Mesodermal cell (in vitro differentiated cells): ENCODE data around the gene MMP12. TPM values are rescaled to one million over a fixed set of nuclear protein-coding genes. Genes with fewer than 3 reads are reported as not detected.
A peak's percentile ranks its signal among the peaks of the same experiment; 100 is the strongest.
"Not testable (repeated sequence)": the region's sequence is repeated elsewhere in the genome, so short reads cannot be mapped to it uniquely, and the experiment has no call there.

ENCODE experiments used
- H3K27ac ChIP-seq: 2 replicates; pipeline ENCODE4 v1.7.0; 2013; ENCODE audit warnings: mild to moderate bottlenecking, low read depth, low read length, moderate library complexity; ENCODE audit not compliant: severe bottlenecking
- H3K36me3 ChIP-seq: 2 replicates; pipeline ENCODE4 v1.7.1; 2013; ENCODE audit warnings: mild to moderate bottlenecking, low read length, moderate library complexity; ENCODE audit not compliant: control insufficient read depth, insufficient read depth
- H3K4me1 ChIP-seq: one replicate; pipeline ENCODE4 v1.7.1; 2013; ENCODE audit warnings: mild to moderate bottlenecking, low read length; ENCODE audit not compliant: insufficient read depth, control insufficient read depth, poor library complexity, severe bottlenecking
- H3K4me3 ChIP-seq: 2 replicates; pipeline ENCODE4 v1.7.0; 2013; ENCODE audit warnings: low read length, control low read depth, mild to moderate bottlenecking; ENCODE audit not compliant: insufficient read depth, poor library complexity, severe bottlenecking; ENCODE audit errors: extremely low read depth
- H3K9me3 ChIP-seq: 2 replicates; pipeline ENCODE4 v1.7.1; 2013; ENCODE audit warnings: mild to moderate bottlenecking, low read length, moderate library complexity; ENCODE audit not compliant: control insufficient read depth
- WGBS, 2 experiments: methylation state at CpG; one replicate each; pipeline ENCODE4 v1.1.5; 2013; ENCODE audit warnings: missing lambda C conversion rate in 2 of 2; ENCODE audit not compliant: insufficient coverage in 2 of 2; 5-methylcytosine and 5-hydroxymethylcytosine counted together
- polyA plus RNA-seq, 2 experiments: library from polyadenylated mRNA; stranded (reverse); fragments of 50-300 nt; gene quantifications; one replicate each; pipeline ENCODE4 v1.2.3, GENCODE V29; 2013

The MMP12 gene
- not detected for polyA plus RNA-seq (2013, experiment 1 of 2)
- not detected for polyA plus RNA-seq (2013, experiment 2 of 2)

GRCh38 chr11:102874852-102875251 is at the start of gene MMP12:
MMP12 (minus strand) TSS chr11:102874982; CDS start chr11:102874937, 45 bp downstream.
- Histone ChIP-seq H3K27ac (no peak within 1 kb of the TSS), H3K4me3 (no peak within 1 kb of the TSS), H3K9me3 (no peaks in the 10 kb centered on the region), H3K36me3 (no peaks in the 10 kb centered on the region), H3K4me1 (no peaks in the 10 kb centered on the region)
- 71 to 81% methylated on average over 2 of the region's 4 CpGs for WGBS, 2 experiments

GRCh38 chr11:102921587-102922220 is 46.9 kb upstream of the MMP12 start:
- Histone ChIP-seq H3K9me3 (no peaks in the 10 kb centered on the region), H3K4me3 (no peak overlapping the region), H3K27ac (no peak overlapping the region), H3K4me1 (no peaks in the 10 kb centered on the region), H3K36me3 (no peaks in the 10 kb centered on the region)
- WGBS, 2 experiments, result 67 to 100% methylated on average over 1 of the region's 3 CpGs

- WGBS, 2 experiments, result 90 to 92% methylated on average over 7 of the region's 13 CpGs
These were observed 45.4 kb upstream of the MMP12 start for GRCh38 chr11:102920118-102920684.

GRCh38 chr11:102915044-102915375 is 40.2 kb upstream of the MMP12 start:
- no peak overlapping the region for H3K27ac ChIP-seq
- no peak overlapping the region for H3K4me3 ChIP-seq
- peaks cover 6% of the 10 kb centered on the region for H3K4me1 ChIP-seq
- H3K36me3 ChIP-seq, result no peaks in the 10 kb centered on the region
- H3K9me3 ChIP-seq, result no peaks in the 10 kb centered on the region

More at GRCh38 chr11:102920118-102920684, 45.4 kb upstream of the MMP12 start:
- H3K27ac ChIP-seq, result no peak overlapping the region
- no peaks in the 10 kb centered on the region for H3K36me3 ChIP-seq
- no peaks in the 10 kb centered on the region for H3K9me3 ChIP-seq
- H3K4me3 ChIP-seq, result no peak overlapping the region
- no peaks in the 10 kb centered on the region for H3K4me1 ChIP-seq

- H3K9me3 ChIP-seq, result no peaks in the 10 kb centered on the region
- WGBS, 2 experiments, result 50 to 67% methylated on average over 1 to 3 of the region's 3 CpGs
- no peaks in the 10 kb centered on the region for H3K36me3 ChIP-seq
These were observed 39.7 kb upstream of the MMP12 start for GRCh38 chr11:102914238-102915043.

GRCh38 chr11:102912482-102912830 is 37.7 kb upstream of the MMP12 start:
- H3K4me3 ChIP-seq, result no peak overlapping the region
- peaks cover 6% of the 10 kb centered on the region for H3K4me1 ChIP-seq
- no peaks in the 10 kb centered on the region for H3K9me3 ChIP-seq
- H3K36me3 ChIP-seq, result no peaks in the 10 kb centered on the region
- 100% methylated on average over 1 of the region's 2 CpGs for WGBS, 2 experiments
- H3K27ac ChIP-seq, result peak overlapping the region; percentile 3

More at GRCh38 chr11:102914238-102915043, 39.7 kb upstream of the MMP12 start:
- H3K4me3 ChIP-seq, result no peak overlapping the region
- H3K4me1 ChIP-seq, result peaks cover 6% of the 10 kb centered on the region
- peak overlapping the region; percentile 6 for H3K27ac ChIP-seq

GRCh38 chr11:102911758-102912481 is 37.1 kb upstream of the MMP12 start:
- no peaks in the 10 kb centered on the region for H3K9me3 ChIP-seq
- 85 to 91% methylated on average over 5 to 9 of the region's 13 CpGs for WGBS, 2 experiments
- H3K27ac ChIP-seq, result no peak overlapping the region

GRCh38 chr11:102905848-102906247 is 31.1 kb upstream of the MMP12 start:
- 89 to 97% methylated on average over 4 of the region's 5 CpGs for WGBS, 2 experiments
- H3K36me3 ChIP-seq, H3K4me3 ChIP-seq, H3K4me1 ChIP-seq, H3K27ac ChIP-seq, H3K9me3 ChIP-seq: not testable (repeated sequence)

More at GRCh38 chr11:102911758-102912481, 37.1 kb upstream of the MMP12 start:
- Histone ChIP-seq H3K4me3 (no peak overlapping the region), H3K36me3 (no peaks in the 10 kb centered on the region), H3K4me1 (peaks cover 6% of the 10 kb centered on the region)

- H3K27ac ChIP-seq, H3K4me3 ChIP-seq, H3K9me3 ChIP-seq, H3K36me3 ChIP-seq, H3K4me1 ChIP-seq: not testable (repeated sequence)
- WGBS, 2 experiments, result 68 to 73% methylated on average over 4 to 5 of the region's 5 CpGs
These were observed 29.1 kb upstream of the MMP12 start for GRCh38 chr11:102903895-102904294.

GRCh38 chr11:102900346-102900745 is 25.6 kb upstream of the MMP12 start:
- 100% methylated on average over 1 of the region's 2 CpGs for WGBS, 2 experiments
- no peak overlapping the region for H3K4me3 ChIP-seq
- H3K36me3 ChIP-seq, result no peaks in the 10 kb centered on the region
- H3K4me1 ChIP-seq, result no peaks in the 10 kb centered on the region
- H3K27ac ChIP-seq, result no peak overlapping the region
- no peaks in the 10 kb centered on the region for H3K9me3 ChIP-seq
